Pulmonary artery endothelial cell (primary cell): ENCODE measurements around the gene SPSB1. TPM values are rescaled to one million over a fixed set of nuclear protein-coding genes. Genes with fewer than 3 reads are reported as not detected.

Source experiments
- DNase-seq: peaks from one replicate; pipeline ENCODE4 v3.0.0-alpha.2; 2011; ENCODE audit warnings: low read depth, low spot score
- total RNA-seq: library from RNA; depleted of rRNA; stranded (reverse); fragments of >200 nt; gene quantifications from 2 replicates; pipeline ENCODE4 v1.2.3, GENCODE V29; 2014

The SPSB1 gene
- total RNA-seq, 1 donor from 2014 or later: 18.9 TPM

GRCh38 chr1:9388335-9389180, 95.9 kb downstream of the SPSB1 start:
- no peak for DNase-seq

GRCh38 chr1:9389968-9390367, 97.3 kb downstream of the SPSB1 start:
- DNase-seq: no peak

GRCh38 chr1:9391620-9392019, 98.9 kb downstream of the SPSB1 start:
- DNase-seq: no peak

GRCh38 chr1:9394010-9394409, 101.3 kb downstream of the SPSB1 start:
- DNase-seq: no peak

- no peak for DNase-seq
Observed at GRCh38 chr1:9395018-9395417, 102.3 kb downstream of the SPSB1 start.

- no peak for DNase-seq
Observed at GRCh38 chr1:9397047-9397446, 104.4 kb downstream of the SPSB1 start.

- peak; percentile 96 for DNase-seq
Observed at GRCh38 chr1:9397997-9398526, 105.4 kb downstream of the SPSB1 start.

GRCh38 chr1:9399510-9400424, 107.1 kb downstream of the SPSB1 start:
- peak; percentile 43 for DNase-seq

- DNase-seq: no peak
Observed at GRCh38 chr1:9400425-9401079, 107.9 kb downstream of the SPSB1 start.

GRCh38 chr1:9401080-9401453, 108.4 kb downstream of the SPSB1 start:
- DNase-seq: no peak

GRCh38 chr1:9402256-9402616, 109.5 kb downstream of the SPSB1 start:
- DNase-seq: no peak

GRCh38 chr1:9402717-9403225, 110.1 kb downstream of the SPSB1 start:
- DNase-seq: no peak

GRCh38 chr1:9404117-9404914, 111.6 kb downstream of the SPSB1 start:
- DNase-seq: no peak

GRCh38 chr1:9406111-9406510, 113.4 kb downstream of the SPSB1 start:
- DNase-seq: no peak

GRCh38 chr1:9410737-9411297, 118.1 kb downstream of the SPSB1 start:
- DNase-seq: no peak

GRCh38 chr1:9413071-9413876, 120.6 kb downstream of the SPSB1 start:
- no peak for DNase-seq

GRCh38 chr1:9413877-9414213, 121.2 kb downstream of the SPSB1 start:
- no peak for DNase-seq

- DNase-seq: no peak
Observed at GRCh38 chr1:9416506-9416905, 123.8 kb downstream of the SPSB1 start.

- no peak for DNase-seq
Observed at GRCh38 chr1:9416918-9417500, 124.3 kb downstream of the SPSB1 start.
